Glutamatergic neuron (in vitro differentiated cells): ENCODE data around the gene PASK. TPM values are rescaled to one million over a fixed set of nuclear protein-coding genes. Genes with fewer than 3 reads are reported as not detected.

ENCODE experiments used
- DNase-seq: peaks from one replicate; pipeline ENCODE4 v3.0.0; 2022
- H3K27ac Mint-ChIP-seq: one replicate; pipeline ENCODE4 v1.8.0; 2020; ENCODE audit warnings: mild to moderate bottlenecking, mixed read lengths, inconsistent platforms; ENCODE audit not compliant: unreplicated experiment
- H3K27me3 Mint-ChIP-seq: one replicate; pipeline ENCODE4 v1.8.0; 2020; ENCODE audit warnings: mild to moderate bottlenecking, moderate library complexity, mixed read lengths, inconsistent platforms; ENCODE audit not compliant: unreplicated experiment
- H3K36me3 Mint-ChIP-seq: one replicate; pipeline ENCODE4 v1.8.0; 2020; ENCODE audit warnings: mild to moderate bottlenecking, mixed read lengths, inconsistent platforms; ENCODE audit not compliant: unreplicated experiment
- H3K4me1 Mint-ChIP-seq: one replicate; pipeline ENCODE4 v1.8.0; 2020; ENCODE audit warnings: mild to moderate bottlenecking, low read depth, mixed read lengths, inconsistent platforms; ENCODE audit not compliant: unreplicated experiment
- H3K4me3 Mint-ChIP-seq: one replicate; pipeline ENCODE4 v1.8.0; 2020; ENCODE audit warnings: mild to moderate bottlenecking, mixed read lengths, inconsistent platforms; ENCODE audit not compliant: unreplicated experiment
- H3K9me3 Mint-ChIP-seq: one replicate; pipeline ENCODE4 v1.8.0; 2020; ENCODE audit warnings: mild to moderate bottlenecking, moderate library complexity, mixed read lengths, inconsistent platforms; ENCODE audit not compliant: unreplicated experiment
- total RNA-seq: library from RNA; stranded (reverse); fragmentation: NEBNext Ultra II Directional; extraction: Animal tissue kit (Norgen Biotek cat#: 25700); gene quantifications from one replicate; pipeline ENCODE4 v1.2.1, GENCODE V29; 2021; ENCODE audit not compliant: unreplicated experiment
- TF ChIP-seq, protein P1 (sequence below): fragments of 200-600 bp; sonication (generic); IDR thresholded peaks from one replicate; pipeline ENCODE4 v1.5.0; 2021; ENCODE audit not compliant: partially characterized antibody, unreplicated experiment

The PASK gene
- total RNA-seq, 1 donor from 2014 or later, result 24.4 TPM

DNA sequence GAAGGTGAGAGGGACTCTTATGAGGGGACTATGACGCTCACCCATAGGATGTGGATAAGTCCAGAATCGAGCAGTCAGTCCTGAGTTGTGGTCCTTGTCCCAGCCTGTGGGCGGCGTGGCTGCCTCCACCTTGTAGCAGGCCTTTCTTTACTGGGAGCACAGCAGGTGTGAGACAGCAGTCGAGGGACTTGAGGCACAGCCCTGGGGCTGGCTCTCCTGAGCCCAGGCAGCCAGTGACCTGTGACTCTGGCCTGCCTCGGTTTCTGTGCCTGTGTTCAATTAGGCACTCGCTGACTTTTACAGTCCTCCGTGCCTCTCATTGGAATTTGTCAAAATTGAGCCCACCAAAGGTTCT, 9.3 kb upstream of the PASK start:
- no peak for DNase-seq
- TF ChIP-seq, protein P1, sequence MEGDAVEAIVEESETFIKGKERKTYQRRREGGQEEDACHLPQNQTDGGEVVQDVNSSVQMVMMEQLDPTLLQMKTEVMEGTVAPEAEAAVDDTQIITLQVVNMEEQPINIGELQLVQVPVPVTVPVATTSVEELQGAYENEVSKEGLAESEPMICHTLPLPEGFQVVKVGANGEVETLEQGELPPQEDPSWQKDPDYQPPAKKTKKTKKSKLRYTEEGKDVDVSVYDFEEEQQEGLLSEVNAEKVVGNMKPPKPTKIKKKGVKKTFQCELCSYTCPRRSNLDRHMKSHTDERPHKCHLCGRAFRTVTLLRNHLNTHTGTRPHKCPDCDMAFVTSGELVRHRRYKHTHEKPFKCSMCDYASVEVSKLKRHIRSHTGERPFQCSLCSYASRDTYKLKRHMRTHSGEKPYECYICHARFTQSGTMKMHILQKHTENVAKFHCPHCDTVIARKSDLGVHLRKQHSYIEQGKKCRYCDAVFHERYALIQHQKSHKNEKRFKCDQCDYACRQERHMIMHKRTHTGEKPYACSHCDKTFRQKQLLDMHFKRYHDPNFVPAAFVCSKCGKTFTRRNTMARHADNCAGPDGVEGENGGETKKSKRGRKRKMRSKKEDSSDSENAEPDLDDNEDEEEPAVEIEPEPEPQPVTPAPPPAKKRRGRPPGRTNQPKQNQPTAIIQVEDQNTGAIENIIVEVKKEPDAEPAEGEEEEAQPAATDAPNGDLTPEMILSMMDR, result no peak
- Mint-ChIP-seq H3K4me3 (no peak overlapping the region), H3K36me3 (no peaks in the 10 kb centered on the region), H3K9me3 (no peaks in the 10 kb centered on the region), H3K27ac (no peak overlapping the region), H3K4me1 (peaks cover 5% of the 10 kb centered on the region), H3K27me3 (no peaks in the 10 kb centered on the region)

- Mint-ChIP-seq H3K9me3 (no peaks in the 10 kb centered on the region), H3K27ac (no peak overlapping the region), H3K4me3 (no peak overlapping the region), H3K4me1 (peaks cover 5% of the 10 kb centered on the region), H3K27me3 (no peaks in the 10 kb centered on the region), H3K36me3 (no peaks in the 10 kb centered on the region)
- DNase-seq, result no peak
- TF ChIP-seq, protein P1, result no peak
Measured at GRCh38 chr2:241157841-241158545, 8.7 kb upstream of the PASK start.

DNA sequence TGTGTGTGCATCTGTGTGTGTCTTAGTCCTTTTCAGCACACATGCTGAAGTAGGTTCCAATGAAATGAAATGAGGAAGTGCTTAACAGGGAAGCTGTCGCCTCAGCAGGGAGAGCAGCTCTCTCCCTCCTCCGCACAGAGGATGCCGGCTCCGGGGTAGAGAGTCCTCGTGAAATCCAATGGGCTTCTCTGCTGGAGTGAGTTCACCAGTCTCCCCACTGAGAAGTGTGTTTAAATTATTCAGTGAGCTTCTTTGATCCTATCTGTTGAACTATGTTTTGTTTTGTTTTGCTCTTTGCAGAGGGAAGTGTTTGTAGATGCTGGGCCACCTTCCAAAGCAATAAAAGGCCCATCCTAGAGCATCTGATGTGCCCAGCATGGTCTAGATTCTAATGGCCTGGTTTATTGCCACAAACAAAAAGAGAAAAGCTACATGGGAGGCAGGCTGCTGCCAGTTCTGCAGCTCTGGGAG, 7.7 kb upstream of the PASK start:
- Mint-ChIP-seq H3K27me3 (no peaks in the 10 kb centered on the region), H3K9me3 (peaks cover 1% of the 10 kb centered on the region), H3K36me3 (no peaks in the 10 kb centered on the region), H3K27ac (no peak overlapping the region), H3K4me3 (no peak overlapping the region), H3K4me1 (peaks cover 2% of the 10 kb centered on the region)
- no peak for DNase-seq
- TF ChIP-seq, protein P1, result no peak

DNA sequence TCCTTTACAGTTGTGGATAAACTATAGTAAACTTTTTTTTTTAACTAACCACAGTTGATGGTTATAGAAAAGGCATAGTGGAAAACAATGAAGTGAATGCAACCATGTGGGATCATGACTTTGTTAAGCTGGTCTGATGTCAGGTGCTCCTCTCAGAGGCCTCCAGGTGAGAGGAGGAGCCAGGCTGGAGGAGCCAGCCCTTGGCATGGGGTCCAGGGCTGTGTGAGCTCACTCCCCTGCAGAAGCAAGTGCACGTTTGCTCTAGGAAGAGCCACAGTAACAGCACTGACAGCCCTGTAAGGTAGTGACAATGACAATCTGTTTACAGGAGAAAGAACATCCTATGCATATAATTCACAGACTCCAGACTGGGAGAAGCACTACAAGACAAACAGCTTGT, 6.7 kb upstream of the PASK start:
- H3K27ac Mint-ChIP-seq, result no peak overlapping the region
- no peak overlapping the region for H3K4me3 Mint-ChIP-seq
- no peak for DNase-seq
- peaks cover 2% of the 10 kb centered on the region for H3K4me1 Mint-ChIP-seq
- TF ChIP-seq, protein P1, result no peak
- peaks cover 2% of the 10 kb centered on the region for H3K27me3 Mint-ChIP-seq
- H3K9me3 Mint-ChIP-seq, result peaks cover 1% of the 10 kb centered on the region
- no peaks in the 10 kb centered on the region for H3K36me3 Mint-ChIP-seq

GRCh38 chr2:241154915-241155314, 5.6 kb upstream of the PASK start:
- TF ChIP-seq, protein P1, result no peak
- no peak overlapping the region for H3K27ac Mint-ChIP-seq
- no peak overlapping the region for H3K4me3 Mint-ChIP-seq
- no peak for DNase-seq
- peaks cover 2% of the 10 kb centered on the region for H3K4me1 Mint-ChIP-seq
- H3K9me3 Mint-ChIP-seq, result peaks cover 2% of the 10 kb centered on the region
- peaks cover 4% of the 10 kb centered on the region for H3K27me3 Mint-ChIP-seq
- no peaks in the 10 kb centered on the region for H3K36me3 Mint-ChIP-seq
